ENCODE data around the gene DRD3. TPM values are rescaled to one million over a fixed set of nuclear protein-coding genes. Genes with fewer than 3 reads are reported as not detected.

The DRD3 gene
- total and polyA plus RNA-seq, 2 experiments from 2014 or later, result 0.21 to 0.65 TPM

DNA sequence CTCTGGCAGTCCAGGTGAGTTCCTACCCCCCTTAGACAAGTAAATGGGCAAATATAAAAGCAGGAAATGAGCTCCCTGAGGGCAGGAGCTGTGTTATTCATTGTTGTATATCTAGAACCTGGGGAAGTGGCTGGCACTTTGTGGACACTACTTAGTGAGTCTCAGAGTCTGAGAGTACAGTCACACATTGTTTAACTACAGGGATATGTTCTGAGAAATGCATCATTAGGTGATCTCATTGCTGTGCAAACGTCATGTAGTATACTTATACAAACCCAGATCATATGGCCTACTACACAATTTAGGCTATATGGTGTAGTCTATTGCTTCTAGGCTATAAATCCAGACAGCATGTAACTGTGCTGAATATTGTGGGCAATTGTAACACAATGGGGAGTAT, 52.4 kb downstream of the DRD3 start:
- Histone ChIP-seq H3K4me3 (no peak overlapping the region), H3K4me2 (no peak overlapping the region), H3K27me3 (ENCODE audit: insufficient read depth) (no peaks in the 10 kb centered on the region), H4K20me1 (replicated peaks; ENCODE audit: insufficient read depth) (no peaks in the 10 kb centered on the region), H3F3A (replicated peaks; ENCODE audit: low read depth) (no peaks in the 10 kb centered on the region), H3K36me3 (ENCODE audit: insufficient read depth) (no peaks in the 10 kb centered on the region), H3K4me1 (ENCODE audit: insufficient read depth) (no peaks in the 10 kb centered on the region), H2AFZ (no peak overlapping the region), H3K27ac (ENCODE audit: low read depth) (no peak overlapping the region), H3K79me2 (replicated peaks; ENCODE audit: insufficient read depth) (no peaks in the 10 kb centered on the region), H3K9me2 (ENCODE audit: insufficient read depth) (no peaks in the 10 kb centered on the region)
- DNase-seq (ENCODE audit: low spot score) (no peak), ATAC-seq (no peak)
- TF ChIP-seq STAT1 (IDR thresholded peaks at IDR 0.05; ENCODE audit: unreplicated experiment) (no peak), ETS1 (IDR thresholded peaks at IDR 0.05) (no peak), ZNF331 (CRISPR knock-in tag; IDR thresholded peaks at IDR 0.05; ENCODE audit: low read depth) (no peak), ZNF114 (CRISPR knock-in tag; IDR thresholded peaks at IDR 0.05) (no peak), NANOG (IDR thresholded peaks at IDR 0.05; ENCODE audit: borderline replicate concordance) (no peak), JUNB (IDR thresholded peaks at IDR 0.05; ENCODE audit: unreplicated experiment) (no peak), CTCF (conservative IDR thresholded peaks at IDR 0.05; ENCODE audit: low read depth in 2 of 2) (no peak), REST (IDR thresholded peaks at IDR 0.05; ENCODE audit: unreplicated experiment) (no peak), EZH2phosphoT487 (IDR thresholded peaks at IDR 0.05; ENCODE audit: unreplicated experiment) (no peak), EZH2 (IDR thresholded peaks at IDR 0.05; ENCODE audit: low read depth, unreplicated experiment) (no peak), CREB1 (CRISPR knock-in tag; IDR thresholded peaks at IDR 0.05; ENCODE audit: low read depth) (no peak)
- H3K4me1 Mint-ChIP-seq, result peaks cover 10% of the 10 kb centered on the region
- no peaks in the 10 kb centered on the region for H3K9me3 Mint-ChIP-seq
- H3K36me3 Mint-ChIP-seq (ENCODE audit: low read depth), result no peaks in the 10 kb centered on the region
- H3K4me3 Mint-ChIP-seq, result no peak overlapping the region
- no peak overlapping the region for H3K27ac Mint-ChIP-seq
- H3K27me3 Mint-ChIP-seq (ENCODE audit: insufficient read depth, low read depth, poor library complexity), result peaks cover 4% of the 10 kb centered on the region
